HG03159 (cell line): Measurements from ENCODE around the gene HES5.

Source experiments
- ATAC-seq: cut with Tn5 transposase; IDR thresholded peaks from one replicate; pipeline ENCODE4 v1.9.1; 2021; ENCODE audit warnings: mild to moderate bottlenecking, moderate library complexity; ENCODE audit not compliant: unreplicated experiment

HES5 gene

GRCh38 chr1:2483026-2483425 is 47.0 kb downstream of the HES5 start:
- ATAC-seq = no peak

GRCh38 chr1:2482588-2482987 is 47.5 kb downstream of the HES5 start:
- ATAC-seq = no peak

DNA sequence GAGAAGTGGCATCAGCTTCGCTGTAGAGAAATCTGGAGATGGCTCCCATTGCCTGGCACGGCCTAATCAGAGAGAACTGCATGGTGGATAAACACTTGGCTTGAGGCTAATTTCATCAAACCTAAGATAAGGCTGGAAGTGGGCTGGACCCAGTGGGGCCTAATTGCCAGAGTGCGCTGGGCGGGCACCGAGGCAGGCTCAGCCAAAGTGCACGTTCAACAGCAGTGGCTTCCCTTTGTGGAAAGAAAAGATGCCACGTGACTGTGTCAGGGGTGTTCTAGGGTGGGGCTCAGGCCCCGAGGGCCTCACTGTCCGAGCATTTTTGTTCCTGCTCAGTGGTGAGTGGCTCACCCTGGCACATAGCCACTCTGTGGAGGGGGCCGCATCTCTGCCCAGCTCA is 48.2 kb downstream of the HES5 start:
- no peak for ATAC-seq

- no peak for ATAC-seq
Measured at GRCh38 chr1:2480986-2481364, 49.1 kb downstream of the HES5 start.

GRCh38 chr1:2480236-2480985 is 49.7 kb downstream of the HES5 start:
- ATAC-seq = no peak

DNA sequence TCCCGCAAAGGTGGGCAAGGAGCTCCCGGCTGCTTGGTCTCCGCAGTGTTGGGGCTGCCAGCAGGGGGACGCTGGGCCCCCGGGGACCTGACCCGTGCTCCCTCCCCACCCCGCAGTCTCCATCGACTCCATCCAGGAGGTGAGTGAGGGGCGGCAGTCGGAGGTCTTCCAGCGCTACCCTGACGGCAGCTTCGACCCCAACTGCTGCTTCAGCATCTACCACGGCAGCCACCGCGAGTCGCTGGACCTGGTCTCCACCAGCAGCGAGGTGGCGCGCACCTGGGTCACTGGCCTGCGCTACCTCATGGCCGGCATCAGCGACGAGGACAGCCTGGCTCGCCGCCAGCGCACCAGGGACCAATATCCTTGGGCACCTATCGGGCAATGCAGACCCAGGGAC is 50.4 kb downstream of the HES5 start:
- ATAC-seq = no peak

- ATAC-seq = no peak
Measured at GRCh38 chr1:2479186-2479585, 50.9 kb downstream of the HES5 start.
